Globus pallidus (tissue), 1 donor: ENCODE results near the gene VCAN.

Experiments
- DNase-seq: peaks from one replicate; pipeline ENCODE4 v3.0.0-alpha.2; 2015; ENCODE audit warnings: low spot score

The VCAN gene

GRCh38 chr5:83469075-83469474, 2.5 kb upstream of the VCAN start:
- no peak for DNase-seq

DNA sequence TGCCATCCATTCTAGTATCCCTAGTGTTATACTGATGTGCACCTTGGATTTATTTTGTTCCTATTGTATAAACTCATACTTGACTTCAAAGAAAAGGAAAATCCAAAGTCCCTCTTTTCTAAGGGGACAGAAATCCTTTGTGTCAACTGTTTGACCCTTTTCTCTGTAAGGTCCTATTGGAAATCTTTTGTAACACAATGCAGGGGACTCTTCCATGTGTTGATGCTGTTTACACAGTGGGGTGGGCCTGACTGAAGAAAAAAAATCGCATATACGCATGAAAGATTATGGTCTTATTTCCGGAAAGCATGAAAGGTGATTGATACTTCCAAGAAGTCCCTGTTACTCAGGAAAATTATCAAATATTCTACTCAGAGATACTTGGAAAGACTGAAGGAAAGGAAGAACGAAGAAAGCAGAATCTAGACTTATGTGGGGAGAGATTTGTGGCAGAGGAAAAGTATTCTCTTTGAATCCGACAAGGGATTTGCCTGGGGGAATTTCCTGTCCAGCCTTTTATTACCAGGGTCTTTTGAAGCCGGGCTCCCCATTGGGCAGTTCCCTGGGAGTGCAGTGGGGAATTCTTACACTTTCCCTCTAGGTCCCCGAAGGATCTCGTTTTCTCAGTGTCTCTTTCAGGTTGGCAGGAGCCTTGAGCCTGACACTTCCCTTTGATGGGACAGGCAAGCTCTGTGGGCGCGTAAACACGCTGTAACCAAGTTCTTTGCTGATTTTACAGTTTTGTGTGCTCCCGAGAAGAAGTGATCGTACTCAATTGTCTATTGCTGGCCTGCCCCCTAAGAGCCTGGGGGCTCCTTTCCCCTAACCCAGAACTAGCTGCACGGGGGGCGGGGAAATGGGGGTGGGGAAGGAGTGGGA, 779 bp upstream of the VCAN start:
- DNase-seq = peak; percentile 12

DNA sequence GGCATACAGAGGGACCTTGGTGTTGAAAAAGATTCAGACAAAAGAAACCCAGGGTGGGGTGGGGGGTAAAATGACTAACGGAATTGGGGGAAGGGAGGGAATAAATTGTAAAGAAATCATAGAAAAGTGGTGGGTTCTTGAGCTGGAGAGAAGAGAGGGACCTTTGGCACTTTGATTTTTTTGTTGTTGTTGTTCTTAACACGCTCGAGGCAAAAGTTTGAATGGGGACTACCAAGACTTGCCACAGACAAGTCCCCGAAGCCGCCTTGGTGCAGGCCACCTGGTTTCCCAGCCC, 616 bp downstream of the VCAN start:
- DNase-seq = no peak

DNA sequence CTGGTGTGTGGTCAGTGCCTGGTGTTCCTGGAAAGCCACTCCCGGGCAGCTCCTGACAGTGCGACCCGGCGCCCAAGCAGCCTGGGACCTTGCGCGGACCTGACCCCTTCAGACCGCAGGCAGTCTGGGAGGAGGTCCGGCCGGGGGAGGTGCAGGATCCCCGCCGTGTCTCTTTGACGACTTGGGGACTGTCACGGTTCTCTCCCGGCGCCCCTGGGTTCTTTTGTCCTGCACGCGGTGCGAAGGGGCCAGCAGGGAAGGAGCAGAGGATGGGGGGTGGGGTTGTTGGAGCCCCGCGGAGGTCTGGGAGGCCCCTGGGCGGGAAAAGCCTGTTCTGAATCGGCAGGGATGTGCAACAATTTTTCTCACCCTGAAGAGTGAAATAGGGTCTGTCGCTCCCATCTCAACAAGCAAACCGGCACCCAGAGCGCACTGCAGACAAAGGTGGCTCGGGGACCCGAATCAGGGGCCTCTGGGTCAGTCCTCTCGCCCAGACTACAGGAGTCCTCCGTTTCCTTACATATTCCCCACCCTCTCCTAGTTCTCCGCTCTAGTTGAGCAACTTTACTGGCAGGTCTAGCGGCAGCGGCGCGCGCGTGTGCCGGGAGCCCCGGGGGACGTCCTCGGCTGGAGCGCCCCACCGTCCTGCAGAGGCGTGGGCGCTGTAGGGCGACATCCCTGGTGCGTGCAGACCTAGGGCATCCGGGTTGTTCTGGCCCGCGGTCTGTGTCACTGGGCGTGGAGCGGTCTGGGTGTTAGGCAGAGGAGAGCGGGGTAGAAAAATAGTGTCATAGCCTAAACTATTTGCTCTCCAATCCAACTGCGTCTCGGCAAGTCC, 1.2 kb downstream of the VCAN start:
- DNase-seq = peak; percentile 13

DNA sequence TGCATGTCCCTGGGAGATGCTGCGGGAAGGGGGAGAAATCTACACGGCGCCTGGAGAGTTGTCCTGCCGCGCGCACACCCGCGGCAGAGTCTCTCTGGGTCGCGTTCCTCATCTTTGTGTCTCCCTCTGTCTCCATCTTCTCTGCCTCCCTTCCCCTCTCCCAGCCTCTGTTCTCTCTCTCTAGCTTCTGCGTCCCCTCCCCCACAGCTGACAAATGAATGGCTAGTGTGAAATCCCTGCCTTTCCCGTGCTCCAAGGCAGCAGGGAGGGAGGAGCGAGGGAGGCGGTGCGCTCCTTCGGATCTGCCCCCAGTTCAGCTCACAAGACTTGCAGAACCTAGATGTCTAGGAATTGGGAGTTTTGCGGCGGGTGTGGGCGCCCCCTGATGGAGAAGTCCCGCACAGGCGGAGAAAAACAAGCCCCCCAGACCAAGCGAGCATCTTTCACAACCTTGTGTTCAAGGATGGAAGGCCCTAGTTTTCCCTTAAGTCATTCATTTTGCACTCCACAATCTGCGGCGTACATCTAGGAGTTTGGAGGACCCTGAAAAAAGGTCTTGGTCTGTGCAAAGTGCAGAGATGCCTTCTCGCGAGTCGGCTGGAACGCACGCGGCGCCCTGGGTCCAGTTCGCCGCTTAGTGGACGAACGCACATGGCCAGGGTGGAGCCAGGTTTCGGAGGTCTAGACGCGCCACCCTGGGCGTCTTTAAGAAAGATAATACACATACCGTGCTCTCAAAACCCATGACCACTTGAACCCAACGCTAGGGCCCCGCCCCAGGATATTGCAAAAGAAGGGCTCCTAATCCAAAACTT, 2.0 kb downstream of the VCAN start:
- peak; percentile 89 for DNase-seq

GRCh38 chr5:83474161-83474796, 2.7 kb downstream of the VCAN start:
- peak; percentile 72 for DNase-seq

GRCh38 chr5:83474991-83475390, 3.4 kb downstream of the VCAN start:
- DNase-seq = no peak

GRCh38 chr5:83475391-83475863, 3.9 kb downstream of the VCAN start:
- DNase-seq = no peak

DNA sequence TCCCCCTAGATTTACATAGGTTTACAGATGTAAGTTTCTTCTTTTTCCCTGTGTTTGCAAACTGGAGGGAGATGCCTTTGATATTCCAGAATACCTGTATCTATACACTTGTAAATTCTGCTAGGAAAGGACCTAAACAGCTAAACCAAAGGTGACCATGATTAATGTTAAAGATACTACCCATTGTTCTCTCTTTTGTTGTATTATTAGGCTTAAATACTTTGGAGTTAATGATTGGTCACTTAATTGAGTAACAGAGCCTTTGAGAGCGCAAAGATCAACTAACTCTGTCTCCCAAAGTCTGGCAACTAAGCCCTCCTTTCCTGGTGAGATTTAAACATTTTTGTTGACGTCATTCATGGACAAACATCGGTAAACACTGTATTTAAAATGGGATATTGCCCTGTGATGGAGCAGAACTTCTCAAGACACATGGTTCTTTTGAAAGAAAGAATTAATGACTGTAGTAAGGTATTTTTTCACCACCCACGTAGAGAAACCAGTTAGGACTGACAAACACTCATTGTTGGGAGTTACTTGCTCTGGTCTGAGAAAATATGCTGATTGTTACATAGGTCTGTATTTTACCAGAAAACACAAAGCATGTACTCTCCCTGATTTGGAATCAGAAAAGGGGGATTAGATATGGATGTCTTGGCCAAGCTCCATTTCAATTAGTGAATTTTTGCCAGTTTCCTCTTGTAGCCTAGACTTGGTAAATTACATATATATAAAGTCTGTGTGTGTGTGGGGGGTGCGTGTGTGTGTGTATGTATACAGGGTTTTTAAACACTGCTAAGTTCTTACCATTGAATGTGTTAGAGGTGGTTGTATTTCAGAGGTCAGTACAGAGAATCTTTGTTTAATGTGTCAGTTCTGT, 4.6 kb downstream of the VCAN start:
- no peak for DNase-seq

DNA sequence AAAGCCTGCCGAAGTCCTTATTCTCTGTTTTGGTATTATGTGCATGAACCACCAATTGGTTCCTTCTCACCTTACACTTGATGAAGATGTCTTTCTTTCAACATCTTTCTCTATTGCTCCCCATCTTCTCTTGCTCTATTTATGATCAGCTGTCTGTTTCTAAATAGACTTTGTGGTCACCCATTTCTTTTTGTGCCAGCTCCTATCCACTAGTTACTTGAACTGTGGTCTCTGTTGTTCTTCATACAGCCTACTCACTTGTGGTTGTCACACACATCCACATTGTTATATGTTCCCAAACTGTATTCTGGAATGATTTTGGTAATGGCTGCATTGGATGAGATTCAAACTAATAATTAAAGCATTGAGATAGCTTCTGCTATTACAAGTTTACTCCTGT, 11.4 kb downstream of the VCAN start:
- no peak for DNase-seq

DNA sequence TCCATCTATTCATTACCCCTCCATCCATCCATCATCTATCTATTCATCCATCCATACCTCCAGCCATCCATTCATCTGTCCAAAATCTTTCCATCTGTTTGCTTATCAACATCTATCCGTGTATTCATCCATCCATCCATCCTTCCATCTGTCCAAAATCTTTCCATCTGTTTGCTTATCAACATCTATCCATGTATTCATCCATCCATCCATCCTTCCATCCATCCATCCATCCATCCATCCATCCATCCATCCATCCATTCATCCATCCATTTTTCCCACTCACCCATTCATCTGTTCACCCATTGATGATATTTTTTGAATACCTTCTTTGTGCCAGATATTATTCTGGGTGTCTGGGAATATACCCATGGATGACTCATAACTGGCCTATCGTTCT, 12.8 kb downstream of the VCAN start:
- no peak for DNase-seq

DNA sequence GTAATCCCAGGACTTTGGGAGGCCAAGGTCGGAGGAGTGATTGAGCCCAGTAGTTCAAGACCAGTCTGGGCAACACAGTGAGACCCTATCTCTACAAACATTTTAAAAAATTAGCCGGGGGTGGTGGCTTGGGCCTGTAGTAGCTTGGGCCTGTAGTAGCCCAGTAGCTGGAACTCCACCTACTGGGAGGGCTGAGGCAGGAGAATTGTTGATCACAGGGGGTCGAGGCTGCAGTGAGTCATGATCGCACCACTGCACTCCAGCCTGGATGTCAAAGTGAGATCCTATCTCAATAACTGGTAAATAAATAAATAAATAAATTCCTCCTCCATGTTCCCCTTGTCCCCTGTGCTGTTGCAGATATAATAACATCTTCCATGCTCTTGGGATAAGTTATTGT, 14.3 kb downstream of the VCAN start:
- DNase-seq = no peak

GRCh38 chr5:83487155-83487554, 15.6 kb downstream of the VCAN start:
- no peak for DNase-seq

DNA sequence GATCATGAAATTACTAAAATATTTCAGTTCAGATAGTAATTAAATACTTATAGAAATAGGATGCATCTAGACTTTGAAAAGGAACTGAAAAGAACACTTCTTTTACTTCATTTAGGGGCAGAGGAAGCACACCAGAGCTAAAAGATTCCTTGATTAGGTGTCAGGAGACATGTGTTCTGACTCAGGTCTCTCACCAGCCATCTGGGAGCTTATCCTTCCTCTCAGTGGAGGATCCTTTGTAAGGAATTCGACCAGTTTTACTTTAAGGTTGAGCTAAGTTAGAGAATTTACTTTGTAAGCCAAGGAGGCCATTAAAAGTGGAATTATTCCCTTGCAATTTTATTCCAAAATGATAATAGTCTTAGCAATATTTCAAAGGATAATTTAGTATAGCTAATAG, 16.7 kb downstream of the VCAN start:
- DNase-seq = no peak

- no peak for DNase-seq
These were observed 17.3 kb downstream of the VCAN start for GRCh38 chr5:83488821-83489220.

DNA sequence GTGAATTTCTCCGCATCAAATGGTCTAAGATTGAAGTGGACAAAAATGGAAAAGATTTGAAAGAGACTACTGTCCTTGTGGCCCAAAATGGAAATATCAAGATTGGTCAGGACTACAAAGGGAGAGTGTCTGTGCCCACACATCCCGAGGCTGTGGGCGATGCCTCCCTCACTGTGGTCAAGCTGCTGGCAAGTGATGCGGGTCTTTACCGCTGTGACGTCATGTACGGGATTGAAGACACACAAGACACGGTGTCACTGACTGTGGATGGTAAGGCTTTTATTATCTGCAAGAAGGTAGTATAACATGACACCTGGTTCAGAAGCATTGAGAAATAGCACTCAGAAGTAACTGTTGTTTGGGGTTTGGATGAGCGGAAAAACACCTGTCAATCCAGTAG, 18.7 kb downstream of the VCAN start:
- DNase-seq = no peak

- no peak for DNase-seq
These were observed 20.8 kb downstream of the VCAN start for GRCh38 chr5:83492331-83492730.

DNA sequence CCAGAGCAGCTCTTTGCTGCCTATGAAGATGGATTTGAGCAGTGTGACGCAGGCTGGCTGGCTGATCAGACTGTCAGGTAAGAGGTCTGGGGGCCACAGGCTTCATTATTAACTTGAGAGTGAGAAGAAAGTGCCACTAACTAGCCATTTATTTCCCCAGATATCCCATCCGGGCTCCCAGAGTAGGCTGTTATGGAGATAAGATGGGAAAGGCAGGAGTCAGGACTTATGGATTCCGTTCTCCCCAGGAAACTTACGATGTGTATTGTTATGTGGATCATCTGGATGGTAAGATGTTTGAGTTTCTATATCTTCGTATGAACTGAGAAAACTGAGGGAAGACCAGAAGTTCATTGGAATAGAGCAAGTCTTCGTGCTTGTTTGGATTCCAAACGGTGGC, 22.1 kb downstream of the VCAN start:
- DNase-seq = no peak

DNA sequence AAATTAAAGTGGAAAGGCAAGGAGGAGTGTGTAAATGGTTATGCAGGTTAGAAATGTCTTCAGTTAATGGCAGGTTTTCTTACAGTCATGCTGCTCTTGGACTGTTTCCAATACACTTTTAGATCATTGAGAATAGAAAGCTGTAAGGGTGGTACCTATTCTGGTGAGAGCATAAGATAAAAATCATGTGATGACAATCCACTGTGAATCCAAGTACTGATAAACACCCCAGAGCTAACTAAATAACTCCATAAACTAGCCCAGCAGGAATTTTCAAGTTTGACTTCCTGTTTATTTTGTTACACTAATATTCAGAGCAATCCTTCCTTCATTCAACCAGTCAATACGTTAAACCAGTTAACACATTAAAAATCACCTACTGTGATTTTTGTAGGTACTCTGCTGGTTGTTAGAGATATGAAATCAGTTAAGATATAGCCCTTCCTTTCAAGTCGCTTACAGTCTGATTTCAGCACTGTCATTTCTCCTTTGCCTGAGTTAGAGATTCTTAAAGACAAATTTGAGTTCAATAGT, 22.6 kb downstream of the VCAN start:
- DNase-seq = no peak

DNA sequence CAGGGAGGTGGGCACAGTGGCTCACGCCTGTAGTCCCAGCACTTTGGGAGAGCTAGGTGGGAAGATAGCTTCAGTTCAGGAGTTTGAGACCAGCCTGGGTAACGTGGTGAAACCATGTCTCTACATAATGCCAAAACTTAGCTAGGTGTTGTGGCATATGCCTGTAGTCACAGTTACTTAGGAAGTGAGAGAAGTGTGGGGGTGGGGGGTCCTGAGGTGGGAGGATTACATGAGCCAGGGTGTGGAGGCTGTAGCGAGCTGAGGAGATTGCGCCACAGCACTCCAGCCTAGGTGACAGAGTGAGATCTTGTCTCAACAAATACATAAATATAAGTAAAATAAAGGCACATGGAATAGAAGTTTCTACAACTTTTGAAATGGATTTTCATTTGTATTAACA, 23.1 kb downstream of the VCAN start:
- DNase-seq = no peak

GRCh38 chr5:83496626-83497025, 25.1 kb downstream of the VCAN start:
- DNase-seq = no peak
